ENCODE data around the gene NDUFB11. TPM values are rescaled to one million over a fixed set of nuclear protein-coding genes. Genes with fewer than 3 reads are reported as not detected.

NDUFB11 gene
- total RNA-seq, 4 donors from 2014 or later: 44.5 to 60.2 (median 52.5) TPM

- TF ChIP-seq, protein P1, sequence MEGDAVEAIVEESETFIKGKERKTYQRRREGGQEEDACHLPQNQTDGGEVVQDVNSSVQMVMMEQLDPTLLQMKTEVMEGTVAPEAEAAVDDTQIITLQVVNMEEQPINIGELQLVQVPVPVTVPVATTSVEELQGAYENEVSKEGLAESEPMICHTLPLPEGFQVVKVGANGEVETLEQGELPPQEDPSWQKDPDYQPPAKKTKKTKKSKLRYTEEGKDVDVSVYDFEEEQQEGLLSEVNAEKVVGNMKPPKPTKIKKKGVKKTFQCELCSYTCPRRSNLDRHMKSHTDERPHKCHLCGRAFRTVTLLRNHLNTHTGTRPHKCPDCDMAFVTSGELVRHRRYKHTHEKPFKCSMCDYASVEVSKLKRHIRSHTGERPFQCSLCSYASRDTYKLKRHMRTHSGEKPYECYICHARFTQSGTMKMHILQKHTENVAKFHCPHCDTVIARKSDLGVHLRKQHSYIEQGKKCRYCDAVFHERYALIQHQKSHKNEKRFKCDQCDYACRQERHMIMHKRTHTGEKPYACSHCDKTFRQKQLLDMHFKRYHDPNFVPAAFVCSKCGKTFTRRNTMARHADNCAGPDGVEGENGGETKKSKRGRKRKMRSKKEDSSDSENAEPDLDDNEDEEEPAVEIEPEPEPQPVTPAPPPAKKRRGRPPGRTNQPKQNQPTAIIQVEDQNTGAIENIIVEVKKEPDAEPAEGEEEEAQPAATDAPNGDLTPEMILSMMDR (IDR thresholded peaks at IDR 0.05; ENCODE audit: low read depth): no peak
Observed at GRCh38 chrX:47179928-47180255, 35.4 kb upstream of the NDUFB11 start.

- TF ChIP-seq, protein P1 (IDR thresholded peaks at IDR 0.05; ENCODE audit: low read depth): no peak
Observed at GRCh38 chrX:47179221-47179927, 34.9 kb upstream of the NDUFB11 start.

GRCh38 chrX:47178337-47178736 is 33.8 kb upstream of the NDUFB11 start:
- TF ChIP-seq, protein P1 (IDR thresholded peaks at IDR 0.05; ENCODE audit: low read depth): no peak

DNA sequence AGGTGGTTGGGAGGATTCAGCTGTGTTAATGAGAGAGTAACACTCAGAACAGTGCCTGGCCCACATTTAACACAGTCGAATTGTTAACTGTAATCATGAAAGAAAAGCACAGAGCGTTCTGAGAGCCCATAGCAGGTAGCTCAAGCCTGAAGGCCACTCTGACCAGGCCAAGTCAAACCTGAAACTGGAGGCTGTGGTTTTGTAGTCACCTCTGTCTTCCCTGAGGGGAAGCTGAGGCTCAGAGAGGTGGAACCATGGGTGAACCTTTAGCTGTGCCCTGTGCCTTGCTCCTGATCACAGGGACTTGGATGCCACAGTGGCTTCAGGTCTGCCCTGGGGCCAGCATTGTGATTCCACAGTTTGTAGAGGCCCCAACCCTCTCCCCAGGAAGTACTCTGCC is 32.6 kb upstream of the NDUFB11 start:
- TF ChIP-seq, protein P1 (IDR thresholded peaks at IDR 0.05; ENCODE audit: low read depth): no peak

DNA sequence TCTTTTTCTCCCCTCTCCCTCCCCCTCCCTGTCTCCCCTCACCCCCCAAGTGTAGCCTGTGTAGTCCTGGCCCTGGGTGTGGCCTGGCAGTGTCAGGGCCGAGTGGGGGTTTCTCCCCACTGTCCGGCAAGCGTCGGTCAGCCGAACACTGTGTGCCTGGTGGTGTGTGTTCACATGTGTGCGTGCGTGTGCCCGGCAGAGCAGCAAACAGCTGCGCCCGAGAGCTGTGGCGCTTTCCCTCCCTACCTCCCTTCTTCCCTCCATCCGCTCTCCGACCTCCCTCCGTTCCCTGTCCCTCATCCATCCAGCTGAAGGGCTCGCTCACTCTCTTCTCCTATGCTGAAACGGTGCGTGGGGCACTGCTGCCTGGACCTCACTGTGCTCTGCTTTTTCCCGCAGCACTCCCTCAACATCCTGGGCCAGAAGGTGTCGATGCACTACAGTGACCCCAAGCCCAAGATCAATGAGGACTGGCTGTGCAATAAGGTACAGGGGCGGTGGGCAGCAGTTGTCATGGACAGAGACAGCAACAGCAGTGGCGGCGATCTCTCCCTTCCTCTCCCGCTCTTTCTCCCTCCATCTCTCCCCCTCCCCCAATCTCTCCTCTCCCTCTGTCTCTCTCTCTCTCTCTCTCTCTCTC is 31.7 kb upstream of the NDUFB11 start:
- TF ChIP-seq, protein P1 (IDR thresholded peaks at IDR 0.05; ENCODE audit: low read depth): no peak

DNA sequence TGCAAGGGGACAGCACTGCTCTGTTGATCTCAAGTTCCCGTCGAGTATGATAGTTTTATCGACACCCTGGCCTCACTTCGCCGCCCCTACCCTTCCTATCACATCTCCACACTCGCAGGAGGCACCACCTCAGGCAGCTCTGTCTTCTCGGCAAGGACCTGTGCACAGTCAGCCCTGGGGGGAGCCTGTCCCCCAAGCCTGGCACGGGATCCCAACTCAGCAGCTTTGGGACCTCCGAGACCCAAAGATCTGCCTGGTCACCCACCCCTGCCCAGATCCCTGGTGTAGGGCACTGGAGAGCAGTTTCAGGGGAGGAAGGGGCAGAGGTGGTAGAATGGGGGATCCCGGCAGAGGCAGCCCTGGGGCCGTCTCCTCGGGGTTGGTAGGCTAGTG is 31.1 kb upstream of the NDUFB11 start:
- TF ChIP-seq, protein P1 (IDR thresholded peaks at IDR 0.05; ENCODE audit: low read depth): no peak

DNA sequence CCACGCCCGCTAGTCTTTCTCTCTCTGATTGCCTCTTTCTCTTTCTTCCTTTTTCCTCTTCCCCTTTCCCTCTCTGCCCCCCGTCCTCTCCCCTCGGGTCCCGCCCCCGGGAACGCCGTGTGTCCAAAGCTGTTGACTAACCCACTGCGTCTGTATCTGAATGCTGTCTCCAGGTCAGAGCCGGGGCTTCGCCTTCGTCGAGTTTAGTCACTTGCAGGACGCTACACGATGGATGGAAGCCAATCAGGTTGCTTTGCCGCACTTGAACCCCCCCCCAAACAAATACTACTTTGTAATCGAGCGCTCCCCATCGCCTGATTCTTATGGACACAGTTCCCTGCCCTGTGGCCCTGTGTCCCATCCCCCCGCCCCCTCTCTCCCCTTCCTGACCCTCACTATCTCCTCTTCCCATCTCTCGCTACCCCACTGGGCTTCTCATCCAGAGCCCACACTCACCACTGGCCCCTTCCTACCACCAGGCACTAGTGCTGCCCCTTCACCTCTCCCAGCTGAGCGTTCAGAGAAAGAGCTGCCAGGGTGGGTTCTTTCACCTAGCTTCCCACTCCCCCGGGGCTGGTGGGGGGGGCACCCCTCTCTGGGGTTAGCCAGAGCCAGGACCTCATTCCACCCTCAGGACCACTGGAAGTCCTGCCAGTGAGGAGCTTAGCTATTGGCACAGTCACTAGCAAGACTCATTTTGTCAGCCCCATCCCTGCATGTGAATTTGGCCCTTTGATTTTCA is 30.5 kb upstream of the NDUFB11 start:
- TF ChIP-seq, protein P1 (IDR thresholded peaks at IDR 0.05; ENCODE audit: low read depth): no peak

Measured in subcutaneous adipose tissue (tissue), 4 donors.